C4-2B (cell line): ENCODE data around the gene BIRC3.
"Not testable (repeated sequence)": the region's sequence is repeated elsewhere in the genome, so short reads cannot be mapped to it uniquely, and the experiment has no call there.

Source experiments
- H3K27ac ChIP-seq: fragments of 450-650 bp; 2 replicates; pipeline ENCODE4 v1.5.1; 2017
- CTCF ChIP-seq: fragments of 450-650 bp; conservative IDR thresholded peaks from 2 replicates; pipeline ENCODE4 v1.5.1; 2017; ENCODE audit warnings: mild to moderate bottlenecking
- ZFX ChIP-seq: fragments of 450-650 bp; IDR thresholded peaks from 2 replicates; pipeline ENCODE4 v1.6.1; 2017

BIRC3 gene

GRCh38 chr11:102328748-102329147 is 11.5 kb downstream of the BIRC3 start:
- H3K27ac ChIP-seq: no peak overlapping the region
- no peak for TF ChIP-seq ZFX

- no peak for TF ChIP-seq ZFX
- no peak for TF ChIP-seq CTCF
- H3K27ac ChIP-seq: no peak overlapping the region
Measured at GRCh38 chr11:102330231-102330630, 12.9 kb downstream of the BIRC3 start.

GRCh38 chr11:102331341-102331740 is 14.1 kb downstream of the BIRC3 start:
- H3K27ac ChIP-seq: no peak overlapping the region
- TF ChIP-seq ZFX (no peak), CTCF (no peak)

GRCh38 chr11:102332611-102332994 is 15.3 kb downstream of the BIRC3 start:
- no peak for TF ChIP-seq ZFX
- no peak for TF ChIP-seq CTCF

GRCh38 chr11:102338479-102339010 is 21.3 kb downstream of the BIRC3 start:
- TF ChIP-seq CTCF (no peak), ZFX (no peak)
- H3K27ac ChIP-seq: no peak overlapping the region

More at GRCh38 chr11:102332611-102332994, 15.3 kb downstream of the BIRC3 start:
- H3K27ac ChIP-seq: no peak overlapping the region

GRCh38 chr11:102341311-102341710 is 24.0 kb downstream of the BIRC3 start:
- not testable (repeated sequence) for H3K27ac ChIP-seq

GRCh38 chr11:102341844-102342318 is 24.6 kb downstream of the BIRC3 start:
- TF ChIP-seq ZFX (no peak), CTCF (peak; percentile 88)
- H3K27ac ChIP-seq: no peak overlapping the region

GRCh38 chr11:102343809-102344208 is 26.5 kb downstream of the BIRC3 start:
- no peak overlapping the region for H3K27ac ChIP-seq
- TF ChIP-seq CTCF (no peak), ZFX (no peak)
